Parathyroid adenoma (tissue), 2 donors: ENCODE measurements around the gene ARHGAP9.
"Not testable (repeated sequence)": the region's sequence is repeated elsewhere in the genome, so short reads cannot be mapped to it uniquely, and the experiment has no call there.

Source experiments
- H2AFZ ChIP-seq: fragments of 300-600 bp; sonication (generic); one replicate; pipeline ENCODE4 v1.7.0; 2017; ENCODE audit warnings: antibody characterized with exemption, mild to moderate bottlenecking
- H3K27ac ChIP-seq: fragments of 300-600 bp; sonication (generic); one replicate; pipeline ENCODE4 v1.7.0; 2017
- H3K27me3 ChIP-seq: fragments of 300-600 bp; sonication (generic); one replicate; pipeline ENCODE4 v1.7.0; 2017; ENCODE audit warnings: low read length; ENCODE audit not compliant: control insufficient read depth, insufficient read depth
- H3K36me3 ChIP-seq: fragments of 300-600 bp; sonication (generic); one replicate; pipeline ENCODE4 v1.7.0; 2017; ENCODE audit warnings: low read length; ENCODE audit not compliant: control insufficient read depth, insufficient read depth
- H3K4me1 ChIP-seq: fragments of 300-600 bp; sonication (generic); one replicate; pipeline ENCODE4 v1.7.0; 2017; ENCODE audit warnings: control low read depth
- H3K4me2 ChIP-seq: fragments of 300-600 bp; sonication (generic); one replicate; pipeline ENCODE4 v1.7.0; 2017; ENCODE audit warnings: low read length
- H3K4me3 ChIP-seq: fragments of 300-600 bp; sonication (generic); one replicate; pipeline ENCODE4 v1.7.0; 2017; ENCODE audit warnings: low read depth, low read length
- H3K79me2 ChIP-seq: fragments of 300-600 bp; sonication (generic); one replicate; pipeline ENCODE4 v1.7.0; 2017; ENCODE audit warnings: control low read depth
- H3K9ac ChIP-seq: fragments of 300-600 bp; sonication (generic); one replicate; pipeline ENCODE4 v1.7.0; 2017; ENCODE audit warnings: mild to moderate bottlenecking
- H3K9me3 ChIP-seq: fragments of 300-600 bp; sonication (generic); one replicate; pipeline ENCODE4 v1.7.0; 2017; ENCODE audit warnings: low read length; ENCODE audit not compliant: control insufficient read depth
- CTCF ChIP-seq: fragments of 300-600 bp; sonication (generic); IDR thresholded peaks from one replicate; pipeline ENCODE4 v1.7.0; 2017; ENCODE audit warnings: antibody characterized with exemption, mild to moderate bottlenecking
- donor health status: primary hyperparathyroidism.

Gene ARHGAP9

GRCh38 chr12:57449375-57449774 lies 30.3 kb downstream of the ARHGAP9 start:
- Histone ChIP-seq H3K27ac (no peak overlapping the region), H2AFZ (no peak overlapping the region), H3K9ac (no peak overlapping the region), H3K36me3 (no peaks in the 10 kb centered on the region), H3K27me3 (no peaks in the 10 kb centered on the region), H3K79me2 (no peaks in the 10 kb centered on the region), H3K4me1 (no peaks in the 10 kb centered on the region), H3K9me3 (no peaks in the 10 kb centered on the region), H3K4me3 (no peak overlapping the region), H3K4me2 (no peak overlapping the region)
- no peak for TF ChIP-seq CTCF

- no peak for TF ChIP-seq CTCF
- no peaks in the 10 kb centered on the region for H3K4me1 ChIP-seq
- H3K79me2 ChIP-seq: no peaks in the 10 kb centered on the region
- no peak overlapping the region for H3K4me3 ChIP-seq
- H3K36me3 ChIP-seq: no peaks in the 10 kb centered on the region
- no peak overlapping the region for H2AFZ ChIP-seq
- H3K27me3 ChIP-seq: no peaks in the 10 kb centered on the region
- H3K9me3 ChIP-seq: no peaks in the 10 kb centered on the region
- no peak overlapping the region for H3K4me2 ChIP-seq
- H3K9ac ChIP-seq: no peak overlapping the region
- H3K27ac ChIP-seq: no peak overlapping the region
Observed at GRCh38 chr12:57448669-57449068, 31.0 kb downstream of the ARHGAP9 start.

GRCh38 chr12:57446292-57446960 lies 33.2 kb downstream of the ARHGAP9 start:
- Histone ChIP-seq H3K4me1 (no peaks in the 10 kb centered on the region), H2AFZ (no peak overlapping the region), H3K9me3 (no peaks in the 10 kb centered on the region), H3K4me3 (no peak overlapping the region), H3K27ac (no peak overlapping the region), H3K27me3 (no peaks in the 10 kb centered on the region), H3K9ac (no peak overlapping the region), H3K4me2 (no peak overlapping the region), H3K36me3 (no peaks in the 10 kb centered on the region), H3K79me2 (no peaks in the 10 kb centered on the region)
- TF ChIP-seq CTCF: no peak

- no peaks in the 10 kb centered on the region for H3K79me2 ChIP-seq
- H3K9me3 ChIP-seq: no peaks in the 10 kb centered on the region
- no peak for TF ChIP-seq CTCF
- H2AFZ ChIP-seq: peak overlapping the region; percentile 1
- no peak overlapping the region for H3K27ac ChIP-seq
- H3K9ac ChIP-seq: no peak overlapping the region
- no peaks in the 10 kb centered on the region for H3K36me3 ChIP-seq
- no peaks in the 10 kb centered on the region for H3K27me3 ChIP-seq
- no peak overlapping the region for H3K4me3 ChIP-seq
- H3K4me1 ChIP-seq: no peaks in the 10 kb centered on the region
- H3K4me2 ChIP-seq: no peak overlapping the region
Observed at GRCh38 chr12:57444744-57445143, 34.9 kb downstream of the ARHGAP9 start.

GRCh38 chr12:57444337-57444736 lies 35.3 kb downstream of the ARHGAP9 start:
- not testable (repeated sequence) for H3K79me2 ChIP-seq, H3K36me3 ChIP-seq, H2AFZ ChIP-seq, H3K27me3 ChIP-seq, H3K9ac ChIP-seq, H3K4me3 ChIP-seq, H3K9me3 ChIP-seq, H3K4me2 ChIP-seq, H3K4me1 ChIP-seq, H3K27ac ChIP-seq
